Endodermal cell (in vitro differentiated cells): Measurements from ENCODE around the gene CELF4. TPM values are rescaled to one million over a fixed set of nuclear protein-coding genes. Genes with fewer than 3 reads are reported as not detected.

Source experiments
- DNase-seq: peaks from one replicate; pipeline ENCODE4 v3.0.0-alpha.2; 2017
- H3K27ac ChIP-seq: 2 replicates; pipeline ENCODE4 v1.5.1; 2013; ENCODE audit warnings: mild to moderate bottlenecking, low read depth, low read length, moderate library complexity
- H3K27me3 ChIP-seq: 2 replicates; pipeline ENCODE4 v1.6.1; 2013; ENCODE audit warnings: mild to moderate bottlenecking, low read length, moderate library complexity; ENCODE audit not compliant: insufficient read depth, control insufficient read depth, poor library complexity, severe bottlenecking
- H3K36me3 ChIP-seq: 2 replicates; pipeline ENCODE4 v1.7.0; 2013; ENCODE audit warnings: mild to moderate bottlenecking, low read length, moderate library complexity; ENCODE audit not compliant: control insufficient read depth, insufficient read depth
- H3K4me1 ChIP-seq: one replicate; pipeline ENCODE4 v1.7.0; 2013; ENCODE audit warnings: low read length; ENCODE audit not compliant: control insufficient read depth, insufficient read depth
- H3K4me3 ChIP-seq: 2 replicates; pipeline ENCODE4 v1.5.1; 2013; ENCODE audit warnings: mild to moderate bottlenecking, low read length, moderate library complexity
- H3K9ac ChIP-seq: 2 replicates; pipeline ENCODE4 v1.6.1; 2013; ENCODE audit warnings: mild to moderate bottlenecking, low read length, moderate library complexity; ENCODE audit not compliant: poor library complexity, severe bottlenecking; ENCODE audit errors: extremely low read depth
- H3K9me3 ChIP-seq: 2 replicates; pipeline ENCODE4 v1.6.1; 2013; ENCODE audit warnings: mild to moderate bottlenecking, low read length, moderate library complexity; ENCODE audit not compliant: control insufficient read depth
- H3K27ac Mint-ChIP-seq: 2 replicates; pipeline ENCODE4 v1.8.0; 2020; ENCODE audit warnings: mixed read lengths
- H3K27me3 Mint-ChIP-seq: 2 replicates; pipeline ENCODE4 v1.8.0; 2021; ENCODE audit warnings: mild to moderate bottlenecking, mixed read lengths; ENCODE audit not compliant: insufficient read depth
- H3K36me3 Mint-ChIP-seq: 2 replicates; pipeline ENCODE4 v1.8.0; 2020; ENCODE audit warnings: low read depth, mixed read lengths
- H3K4me1 Mint-ChIP-seq: 2 replicates; pipeline ENCODE4 v1.8.0; 2020; ENCODE audit warnings: mixed read lengths
- H3K4me3 Mint-ChIP-seq: 2 replicates; pipeline ENCODE4 v1.8.0; 2020; ENCODE audit warnings: mild to moderate bottlenecking, moderate library complexity, mixed read lengths
- H3K9me3 Mint-ChIP-seq: 2 replicates; pipeline ENCODE4 v1.8.0; 2020; ENCODE audit warnings: mild to moderate bottlenecking, mixed read lengths
- WGBS, 2 experiments: methylation state at CpG; one replicate each; pipeline versions ENCODE4 v1.1.5 to v1.1.7; 2013; ENCODE audit warnings: missing lambda C conversion rate in 2 of 2, mixed read lengths in 1 of 2; ENCODE audit not compliant: insufficient coverage in 1 of 2, insufficient read length in 1 of 2; 5-methylcytosine and 5-hydroxymethylcytosine counted together
- total RNA-seq, 2 donors: library from RNA; stranded (reverse); fragmentation: NEBNext Ultra II Directional in 1 of 2; extraction: Animal tissue kit (Norgen Biotek cat#: 25700) in 1 of 2; gene quantifications; 2 replicates in 1 of 2; 3 replicates in 1 of 2; pipeline ENCODE4 v1.2.1, GENCODE V29; 2021
- TF ChIP-seq, protein P1 (sequence below): fragments of 200-600 bp; sonication (generic); conservative IDR thresholded peaks from 2 replicates; pipeline ENCODE4 v1.5.0; 2021; ENCODE audit warnings: antibody characterized with exemption, mild to moderate bottlenecking

CELF4 gene
- total RNA-seq, 2 donors from 2014 or later = 5.7 to 6.7 TPM

GRCh38 chr18:37604032-37604431, 38.4 kb upstream of the CELF4 start:
- Mint-ChIP-seq H3K27me3 (peaks cover 9% of the 10 kb centered on the region), H3K9me3 (no peaks in the 10 kb centered on the region), H3K4me3 (no peak overlapping the region), H3K36me3 (no peaks in the 10 kb centered on the region), H3K4me1 (no peaks in the 10 kb centered on the region), H3K27ac (no peak overlapping the region)
- H3K9ac ChIP-seq = no peak overlapping the region
- no peak for DNase-seq
- no peak overlapping the region for H3K27ac ChIP-seq
- H3K4me1 ChIP-seq = no peaks in the 10 kb centered on the region
- no peaks in the 10 kb centered on the region for H3K36me3 ChIP-seq
- no peaks in the 10 kb centered on the region for H3K27me3 ChIP-seq
- no peaks in the 10 kb centered on the region for H3K9me3 ChIP-seq
- no peak overlapping the region for H3K4me3 ChIP-seq
- WGBS, 2 experiments = 96 to 100% methylated on average over 4 of the region's 4 CpGs
- TF ChIP-seq, protein P1, sequence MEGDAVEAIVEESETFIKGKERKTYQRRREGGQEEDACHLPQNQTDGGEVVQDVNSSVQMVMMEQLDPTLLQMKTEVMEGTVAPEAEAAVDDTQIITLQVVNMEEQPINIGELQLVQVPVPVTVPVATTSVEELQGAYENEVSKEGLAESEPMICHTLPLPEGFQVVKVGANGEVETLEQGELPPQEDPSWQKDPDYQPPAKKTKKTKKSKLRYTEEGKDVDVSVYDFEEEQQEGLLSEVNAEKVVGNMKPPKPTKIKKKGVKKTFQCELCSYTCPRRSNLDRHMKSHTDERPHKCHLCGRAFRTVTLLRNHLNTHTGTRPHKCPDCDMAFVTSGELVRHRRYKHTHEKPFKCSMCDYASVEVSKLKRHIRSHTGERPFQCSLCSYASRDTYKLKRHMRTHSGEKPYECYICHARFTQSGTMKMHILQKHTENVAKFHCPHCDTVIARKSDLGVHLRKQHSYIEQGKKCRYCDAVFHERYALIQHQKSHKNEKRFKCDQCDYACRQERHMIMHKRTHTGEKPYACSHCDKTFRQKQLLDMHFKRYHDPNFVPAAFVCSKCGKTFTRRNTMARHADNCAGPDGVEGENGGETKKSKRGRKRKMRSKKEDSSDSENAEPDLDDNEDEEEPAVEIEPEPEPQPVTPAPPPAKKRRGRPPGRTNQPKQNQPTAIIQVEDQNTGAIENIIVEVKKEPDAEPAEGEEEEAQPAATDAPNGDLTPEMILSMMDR = no peak

GRCh38 chr18:37598966-37599896, 33.6 kb upstream of the CELF4 start:
- Histone ChIP-seq H3K9ac (no peak overlapping the region), H3K36me3 (no peaks in the 10 kb centered on the region), H3K4me1 (no peaks in the 10 kb centered on the region), H3K27me3 (no peaks in the 10 kb centered on the region), H3K9me3 (no peaks in the 10 kb centered on the region), H3K4me3 (no peak overlapping the region), H3K27ac (no peak overlapping the region)
- Mint-ChIP-seq H3K4me3 (no peak overlapping the region), H3K4me1 (no peaks in the 10 kb centered on the region), H3K36me3 (no peaks in the 10 kb centered on the region), H3K27ac (no peak overlapping the region), H3K27me3 (no peaks in the 10 kb centered on the region), H3K9me3 (no peaks in the 10 kb centered on the region)
- 90 to 95% methylated on average over 12 to 19 of the region's 19 CpGs for WGBS, 2 experiments
- TF ChIP-seq, protein P1 = no peak
- no peak for DNase-seq

DNA sequence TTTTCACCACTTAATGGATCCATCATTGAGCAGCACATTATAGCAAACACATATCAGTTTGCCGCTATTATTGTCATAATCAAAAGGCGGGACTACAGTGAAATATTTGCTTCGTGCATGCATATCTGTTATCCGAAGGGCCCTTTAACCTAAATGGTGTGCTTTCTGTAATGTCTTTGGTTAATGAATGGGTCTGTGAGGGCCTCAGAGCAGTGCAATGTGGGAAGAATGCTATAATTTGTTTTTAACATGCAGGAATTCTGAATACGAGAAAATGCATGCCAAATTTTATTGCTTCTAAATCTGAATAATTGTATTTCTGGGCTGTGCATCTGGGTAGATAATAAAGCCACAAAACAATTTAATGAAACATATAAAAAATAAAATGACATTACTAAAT, 32.8 kb upstream of the CELF4 start:
- Mint-ChIP-seq H3K27me3 (no peaks in the 10 kb centered on the region), H3K36me3 (no peaks in the 10 kb centered on the region), H3K4me3 (no peak overlapping the region), H3K9me3 (no peaks in the 10 kb centered on the region), H3K4me1 (no peaks in the 10 kb centered on the region), H3K27ac (no peak overlapping the region)
- no peak overlapping the region for H3K27ac ChIP-seq
- no peak overlapping the region for H3K9ac ChIP-seq
- 96% methylated on average over 5 of the region's 5 CpGs for WGBS, 2 experiments
- H3K4me3 ChIP-seq = no peak overlapping the region
- no peak for DNase-seq
- no peaks in the 10 kb centered on the region for H3K4me1 ChIP-seq
- no peaks in the 10 kb centered on the region for H3K9me3 ChIP-seq
- TF ChIP-seq, protein P1 = no peak
- no peaks in the 10 kb centered on the region for H3K27me3 ChIP-seq
- H3K36me3 ChIP-seq = no peaks in the 10 kb centered on the region
